Pancreas (tissue), 10 donors: Measurements from ENCODE around the gene TMEM202. TPM values are rescaled to one million over a fixed set of nuclear protein-coding genes. Genes with fewer than 3 reads are reported as not detected.
A peak's percentile ranks its signal among the peaks of the same experiment; 100 is the strongest.

Experiments
- ATAC-seq, 4 donors: fragments of 200-7000 bp; cut with Tn5 transposase; one replicate each; pipeline versions ENCODE4 v1.8.0 to v1.9.1; 2020; ENCODE audit warnings: mild to moderate bottlenecking in 4 of 4, moderate library complexity in 4 of 4
- DNase-seq, 6 donors: peaks; one replicate each; pipeline ENCODE4 v3.0.0-alpha.2; 2020
- FAIRE-seq: peaks from 2 replicates; lab custom pipeline; 2012; peaks lifted over from hg19 to GRCh38; lab: Jason Lieb, UNC
- H3K27ac ChIP-seq, 4 donors: fragments of 200-600 bp; sonication (generic); 1 replicate in 3 of 4; 2 replicates in 1 of 4; pipeline versions ENCODE4 v1.5.0 to v1.8.0; 2020
- H3K27me3 ChIP-seq, 4 donors: fragments of 200-600 bp; one replicate each; pipeline ENCODE4 v1.8.0; 2021
- H3K36me3 ChIP-seq, 3 donors: fragments of 200-600 bp; sonication (generic) in 1 of 3; one replicate each; pipeline versions ENCODE4 v1.5.0 to v1.8.0; 2020 to 2021
- H3K4me1 ChIP-seq, 3 donors: fragments of 200-600 bp; one replicate each; pipeline ENCODE4 v1.8.0; 2021
- H3K4me3 ChIP-seq, 4 donors: fragments of 200-600 bp; sonication (generic) in 2 of 4; one replicate each; pipeline versions ENCODE4 v1.5.0 to v1.8.0; 2020 to 2021
- H3K9me3 ChIP-seq, 4 donors: fragments of 200-600 bp; one replicate each; pipeline ENCODE4 v1.8.0; 2021
- CTCF ChIP-seq, 4 donors: fragments of 200-600 bp; sonication (generic) in 3 of 4; IDR thresholded peaks; one replicate each; pipeline versions ENCODE4 v1.5.0 to v1.8.0; 2021; ENCODE audit warnings: antibody characterized with exemption in 4 of 4
- WGBS, 2 donors: extraction: QIAGEN DNeasy Blood & Tissue Kit; methylation state at CpG; one replicate each; pipeline ENCODE4 v1.1.7; 2013; 5-methylcytosine and 5-hydroxymethylcytosine counted together
- intact Hi-C, 3 donors: fragments of 100-400 bp; cut with DNase I; formaldehyde crosslinking; loops; one replicate each; pipeline versions ENCODE4 v1.11.1 to v1.14.2; 2022
- polyA plus RNA-seq, 2 donors: library from polyadenylated mRNA; stranded (reverse); fragments of 200-250 nt; gene quantifications; one replicate each; pipeline ENCODE4 v1.2.3, GENCODE V29; 2013
- total RNA-seq, 6 donors: library from RNA; stranded (reverse); fragmentation: NEBNext Ultra II Directional in 4 of 6; extraction: Animal tissue kit (Norgen Biotek cat#: 25700) in 4 of 6; gene quantifications; one replicate each; pipeline versions ENCODE4 v1.2.1 to v1.2.4, GENCODE V29; 2021 to 2023
- donor health status: healthy with polysubstance abuse.
- donor health status: DM: no; HTN: no; CAD: no; lungs with moderate emphysema.
- donor health status: DM: no; HTN: no; CAD: no.
- donor health status: control.
- donor health status: control.
- donor health status: Bipolar disorder and iron deficiency.
- donor health status: DM: yes; HTN: yes; CAD: no.
- donor health status: DM: no; HTN: no; CAD: no.
- donor health status: DM: no; HTN: no; CAD: no.
- donor health status: DM: yes; HTN: yes; CAD: no.

TMEM202 gene
- total and polyA plus RNA-seq, 8 donors = not detected

DNA sequence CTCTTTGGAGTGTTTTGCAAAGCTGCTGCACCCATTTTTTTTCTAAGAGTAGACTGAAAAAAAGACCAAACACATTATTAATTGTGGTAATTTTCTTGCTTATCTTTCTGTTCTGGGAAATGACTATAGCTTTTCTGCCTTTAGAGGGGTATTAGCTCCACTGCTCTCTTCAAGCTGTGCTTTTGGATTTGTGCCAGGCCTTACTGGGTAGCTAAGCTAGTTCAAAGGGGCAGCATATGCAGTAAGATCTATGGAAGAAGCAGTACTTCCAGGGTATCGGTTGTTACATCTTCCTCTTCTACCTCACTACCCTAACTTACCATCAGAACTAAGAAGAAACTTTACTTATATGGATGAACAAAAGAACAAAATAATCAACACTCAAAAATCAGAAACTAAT is 47.3 kb downstream of the TMEM202 start:
- H3K36me3 ChIP-seq = no peaks in the 10 kb centered on the region
- H3K4me1 ChIP-seq = no peaks in the 10 kb centered on the region
- FAIRE-seq = no peak
- 72 to 82% methylated on average over 1 of the region's 1 CpG for WGBS, 2 donors
- ATAC-seq = no peak
- no peak for DNase-seq
- no peak for TF ChIP-seq CTCF (IDR thresholded peaks at IDR 0.05)
- H3K27ac ChIP-seq = no peak overlapping the region
- intact Hi-C loops = no loop called here
- H3K9me3 ChIP-seq = no peaks in the 10 kb centered on the region
- H3K27me3 ChIP-seq = no peaks in the 10 kb centered on the region
- H3K4me3 ChIP-seq = no peak overlapping the region

DNA sequence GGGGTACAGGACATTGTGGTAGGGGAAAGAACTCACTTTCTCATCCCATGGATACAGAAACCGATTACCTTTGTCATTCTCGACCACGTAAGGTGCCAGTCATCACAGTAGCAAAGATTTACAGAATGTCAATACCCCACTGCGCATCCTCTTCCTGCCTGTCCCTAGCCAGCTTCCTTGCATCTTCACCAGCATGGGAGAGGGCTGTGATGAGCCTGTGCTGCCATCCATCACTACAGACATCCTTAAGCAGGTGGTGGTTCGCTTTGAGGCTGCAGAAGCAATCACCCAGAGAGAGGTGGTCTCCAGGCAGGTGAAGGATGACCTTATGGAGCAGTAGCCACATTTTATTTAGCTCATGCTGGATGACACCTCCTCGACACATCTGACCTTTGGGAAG is 52.7 kb downstream of the TMEM202 start:
- WGBS, 2 donors = 76 to 85% methylated on average over 6 of the region's 6 CpGs
- intact Hi-C loops = no loop called here
- FAIRE-seq (no peak), DNase-seq (no peak), ATAC-seq (no peak)
- Histone ChIP-seq H3K36me3 (no peaks in the 10 kb centered on the region), H3K27me3 (no peaks in the 10 kb centered on the region), H3K4me3 (no peak overlapping the region), H3K27ac (no peak overlapping the region), H3K4me1 (no peaks in the 10 kb centered on the region), H3K9me3 (no peaks in the 10 kb centered on the region)
- TF ChIP-seq CTCF (IDR thresholded peaks at IDR 0.05) = no peak

DNA sequence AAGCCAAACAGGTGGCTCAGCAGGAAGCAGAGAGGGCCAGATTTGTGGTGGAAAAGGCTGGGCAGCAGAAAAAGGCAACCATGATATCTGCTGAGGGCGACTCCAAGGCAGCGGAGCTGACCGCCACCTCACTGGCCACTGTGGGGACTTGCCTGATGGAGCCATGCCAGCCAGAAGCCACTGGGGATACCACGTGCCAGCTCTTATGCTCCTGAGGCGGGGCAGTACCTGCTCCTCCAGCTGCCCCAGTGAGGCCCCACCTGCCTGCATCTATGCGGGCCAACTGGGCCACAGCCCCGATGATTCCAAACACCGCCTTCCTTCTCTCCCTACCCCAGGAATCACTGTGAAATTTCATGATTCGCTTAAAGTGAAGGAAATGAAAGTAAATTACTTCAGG is 53.1 kb downstream of the TMEM202 start:
- no peak for FAIRE-seq
- intact Hi-C loops = no loop called here
- H3K27ac ChIP-seq = no peak overlapping the region
- no peak for ATAC-seq
- H3K36me3 ChIP-seq = no peaks in the 10 kb centered on the region
- no peak overlapping the region for H3K4me3 ChIP-seq
- no peaks in the 10 kb centered on the region for H3K9me3 ChIP-seq
- WGBS, 2 donors = 83 to 86% methylated on average over 9 of the region's 9 CpGs
- no peak for TF ChIP-seq CTCF (IDR thresholded peaks at IDR 0.05)
- H3K4me1 ChIP-seq = no peaks in the 10 kb centered on the region
- no peaks in the 10 kb centered on the region for H3K27me3 ChIP-seq
- peak in 2 of 6 donors; percentile 20 to 45 for DNase-seq

GRCh38 chr15:72456684-72457083 is 58.6 kb downstream of the TMEM202 start:
- no peak for TF ChIP-seq CTCF (IDR thresholded peaks at IDR 0.05)
- 94 to 97% methylated on average over 7 of the region's 7 CpGs for WGBS, 2 donors

More at GRCh38 chr15:72456684-72457083, 58.6 kb downstream of the TMEM202 start:
- intact Hi-C loops = no loop called here
- no peak overlapping the region for H3K4me3 ChIP-seq
- DNase-seq (no peak), ATAC-seq (no peak), FAIRE-seq (no peak)
- no peaks in the 10 kb centered on the region for H3K27me3 ChIP-seq
- no peaks in the 10 kb centered on the region for H3K36me3 ChIP-seq
- no peak overlapping the region for H3K27ac ChIP-seq
- no peaks in the 10 kb centered on the region for H3K9me3 ChIP-seq
- no peaks in the 10 kb centered on the region for H3K4me1 ChIP-seq

Other genes starting within 250 kb of the TMEM202 start
- gene GRAMD2A, start 200.5 kb upstream of the TMEM202 start, total RNA-seq = under 1 TPM in 1 of 6 donors, not detected in 5; 0.19 TPM
- under 1 TPM in 1 of 2 donors, not detected in 1; 0.28 TPM for gene GRAMD2A, start 200.5 kb upstream of the TMEM202 start, polyA plus RNA-seq
- gene PKM, start 167.1 kb upstream of the TMEM202 start, total RNA-seq = 100 to 1,000 TPM in 3 of 6 donors, 10 to 100 TPM in 3; 61.8 to 219 (median 110) TPM
- 100 to 1,000 TPM in 1 of 2 donors, 10 to 100 TPM in 1; 67.2 to 140 TPM for gene PKM, start 167.1 kb upstream of the TMEM202 start, polyA plus RNA-seq
- gene PARP6, start 125.8 kb upstream of the TMEM202 start, total RNA-seq = 10 to 100 TPM; 31.1 to 55.5 (median 39.7) TPM
- gene PARP6, start 125.8 kb upstream of the TMEM202 start, polyA plus RNA-seq = 100 to 1,000 TPM; 121 to 178 TPM
- gene CELF6, start 78.1 kb upstream of the TMEM202 start, total RNA-seq = 1 to 10 TPM in 1 of 6 donors, under 1 TPM in 5; 0.25 to 1.9 (median 0.61) TPM
- gene CELF6, start 78.1 kb upstream of the TMEM202 start, polyA plus RNA-seq = 10 to 100 TPM in 1 of 2 donors, 1 to 10 TPM in 1; 4.1 to 13.6 TPM
- 10 to 100 TPM; 30.2 to 74.3 (median 39.9) TPM for gene HEXA, start 22.3 kb upstream of the TMEM202 start, total RNA-seq
- 10 to 100 TPM; 72.8 to 76.0 TPM for gene HEXA, start 22.3 kb upstream of the TMEM202 start, polyA plus RNA-seq
- gene ARIH1, start 76.0 kb downstream of the TMEM202 start, total RNA-seq = 10 to 100 TPM; 59.7 to 91.3 (median 68.8) TPM
- 10 to 100 TPM; 11.5 to 22.5 TPM for gene ARIH1, start 76.0 kb downstream of the TMEM202 start, polyA plus RNA-seq